ENCODE measurements around the gene SOWAHC. TPM values are rescaled to one million over a fixed set of nuclear protein-coding genes. Genes with fewer than 3 reads are reported as not detected.
"Not testable (repeated sequence)": the region's sequence is repeated elsewhere in the genome, so short reads cannot be mapped to it uniquely, and the experiment has no call there.

SOWAHC gene
- total RNA-seq, 2 donors from 2014 or later, result 8.8 to 11.2 TPM

DNA sequence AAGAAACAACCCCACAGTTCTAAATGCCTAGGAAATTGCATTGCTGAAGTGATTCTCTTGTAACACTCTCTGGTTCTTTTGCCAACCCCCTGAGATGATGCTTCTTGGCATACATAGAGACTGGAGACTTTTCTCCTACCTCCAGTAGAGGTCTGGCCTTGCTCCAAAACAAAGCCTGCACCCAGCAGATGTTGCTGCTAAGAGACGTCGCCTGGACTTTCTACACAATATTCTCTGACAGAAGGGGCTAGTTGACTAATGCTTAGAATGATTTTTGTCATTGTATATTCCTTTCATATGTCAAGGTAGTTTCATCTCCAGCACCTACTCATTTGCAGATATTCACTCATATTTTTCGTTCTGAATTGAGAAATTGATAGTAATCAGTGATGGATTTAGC, 24.6 kb downstream of the SOWAHC start:
- peaks cover 8% of the 10 kb centered on the region for H3K4me1 ChIP-seq
- no peaks in the 10 kb centered on the region for H3K27me3 ChIP-seq
- no peaks in the 10 kb centered on the region for H3K9me3 ChIP-seq
- intact Hi-C loops (cut with DNase I), result no loop called here
- ATAC-seq (no peak), DNase-seq (peak in 3 of 4 donors; percentile 16 to 45 (median 34))
- H3K36me3 ChIP-seq (replicated peaks in 1 of 2; ENCODE audit: insufficient read depth in 1 of 2, low read depth in 2 of 2), result no peaks in the 10 kb centered on the region
- H3K27ac ChIP-seq, result no peak overlapping the region
- TF ChIP-seq, protein P1, sequence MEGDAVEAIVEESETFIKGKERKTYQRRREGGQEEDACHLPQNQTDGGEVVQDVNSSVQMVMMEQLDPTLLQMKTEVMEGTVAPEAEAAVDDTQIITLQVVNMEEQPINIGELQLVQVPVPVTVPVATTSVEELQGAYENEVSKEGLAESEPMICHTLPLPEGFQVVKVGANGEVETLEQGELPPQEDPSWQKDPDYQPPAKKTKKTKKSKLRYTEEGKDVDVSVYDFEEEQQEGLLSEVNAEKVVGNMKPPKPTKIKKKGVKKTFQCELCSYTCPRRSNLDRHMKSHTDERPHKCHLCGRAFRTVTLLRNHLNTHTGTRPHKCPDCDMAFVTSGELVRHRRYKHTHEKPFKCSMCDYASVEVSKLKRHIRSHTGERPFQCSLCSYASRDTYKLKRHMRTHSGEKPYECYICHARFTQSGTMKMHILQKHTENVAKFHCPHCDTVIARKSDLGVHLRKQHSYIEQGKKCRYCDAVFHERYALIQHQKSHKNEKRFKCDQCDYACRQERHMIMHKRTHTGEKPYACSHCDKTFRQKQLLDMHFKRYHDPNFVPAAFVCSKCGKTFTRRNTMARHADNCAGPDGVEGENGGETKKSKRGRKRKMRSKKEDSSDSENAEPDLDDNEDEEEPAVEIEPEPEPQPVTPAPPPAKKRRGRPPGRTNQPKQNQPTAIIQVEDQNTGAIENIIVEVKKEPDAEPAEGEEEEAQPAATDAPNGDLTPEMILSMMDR (IDR thresholded peaks at IDR 0.05), result no peak
- no peak for TF ChIP-seq POLR2A (IDR thresholded peaks at IDR 0.05)
- 27 to 48% methylated on average over 3 of the region's 3 CpGs for WGBS, 2 donors
- no peak overlapping the region for H3K4me3 ChIP-seq

DNA sequence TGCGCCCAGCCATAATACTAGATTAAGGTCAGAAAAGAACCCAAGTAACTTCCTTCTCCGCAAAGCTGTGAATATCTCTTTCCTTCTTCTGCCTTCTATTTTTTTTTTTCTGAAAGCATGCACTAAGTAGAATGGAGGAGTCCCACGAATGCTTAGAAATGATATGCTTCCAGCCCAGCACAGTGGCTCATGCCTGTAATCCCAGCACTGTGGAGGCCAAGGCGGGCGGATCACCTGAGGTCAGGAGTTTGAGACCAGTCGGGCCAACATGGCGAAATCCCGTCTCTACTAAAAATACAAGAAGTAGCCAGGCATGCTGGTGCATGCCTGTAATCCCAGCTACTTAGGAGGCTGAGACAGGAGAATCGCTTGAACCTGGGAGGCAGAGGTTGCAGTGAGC, 25.8 kb downstream of the SOWAHC start:
- intact Hi-C loops (cut with DNase I); H3K27me3 ChIP-seq; H3K27ac ChIP-seq; H3K36me3 ChIP-seq (replicated peaks in 1 of 2; ENCODE audit: insufficient read depth in 1 of 2, low read depth in 2 of 2); ATAC-seq; H3K9me3 ChIP-seq; H3K4me3 ChIP-seq; DNase-seq: not testable (repeated sequence)
- 94 to 96% methylated on average over 9 of the region's 9 CpGs for WGBS, 2 donors
- peaks cover 20% of the 10 kb centered on the region for H3K4me1 ChIP-seq

DNA sequence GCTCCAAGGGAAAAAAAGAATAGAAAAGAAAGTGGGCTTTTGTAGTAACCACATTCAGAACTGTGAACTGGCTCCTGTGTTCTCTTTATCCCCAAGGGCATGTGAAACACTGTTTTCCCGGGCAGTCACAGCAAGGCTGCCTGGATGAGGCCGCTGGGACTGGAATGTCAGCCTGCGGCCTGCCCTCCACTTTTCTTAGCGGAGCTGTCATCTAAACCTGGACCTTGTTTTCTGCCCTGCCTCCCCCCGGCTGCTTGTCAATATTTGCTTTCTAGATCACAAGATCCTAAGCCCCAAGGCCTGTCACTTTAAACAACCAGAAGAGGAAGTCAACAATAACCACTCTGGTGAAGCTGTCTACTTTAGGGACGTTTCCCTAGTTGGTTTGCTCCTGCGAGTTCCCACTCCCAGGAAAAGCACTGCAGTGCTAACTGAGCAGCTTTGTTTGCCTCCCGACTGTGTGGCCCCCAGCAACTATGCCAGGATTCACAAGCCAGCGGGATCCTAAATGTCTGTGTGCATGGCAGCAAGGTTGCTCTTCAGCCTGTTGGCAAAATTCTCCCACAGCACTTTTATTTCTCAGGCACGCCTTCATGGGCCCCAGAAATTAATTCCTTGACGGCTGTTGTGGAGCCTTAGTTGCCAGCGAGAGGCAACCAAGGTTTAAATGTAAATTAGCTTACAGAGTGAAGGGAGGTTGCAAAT, 30.6 kb downstream of the SOWAHC start:
- Histone ChIP-seq H3K4me1 (peaks cover 29% of the 10 kb centered on the region), H3K27ac (peak overlapping the region; percentile 69 to 76 (median 74)), H3K4me3 (no peak overlapping the region), H3K27me3 (no peaks in the 10 kb centered on the region), H3K9me3 (no peaks in the 10 kb centered on the region), H3K36me3 (replicated peaks in 1 of 2; ENCODE audit: insufficient read depth in 1 of 2, low read depth in 2 of 2) (no peaks in the 10 kb centered on the region)
- intact Hi-C loops (cut with DNase I), result no loop called here
- WGBS, 2 donors, result 9 to 16% methylated on average over 11 to 12 of the region's 12 CpGs
- TF ChIP-seq, protein P1 (IDR thresholded peaks at IDR 0.05), result no peak
- TF ChIP-seq POLR2A (IDR thresholded peaks at IDR 0.05), result peak in 1 of 3 donors; percentile 45
- DNase-seq, result peak; percentile 77 to 89 (median 88)
- peak; percentile 93 for ATAC-seq

DNA sequence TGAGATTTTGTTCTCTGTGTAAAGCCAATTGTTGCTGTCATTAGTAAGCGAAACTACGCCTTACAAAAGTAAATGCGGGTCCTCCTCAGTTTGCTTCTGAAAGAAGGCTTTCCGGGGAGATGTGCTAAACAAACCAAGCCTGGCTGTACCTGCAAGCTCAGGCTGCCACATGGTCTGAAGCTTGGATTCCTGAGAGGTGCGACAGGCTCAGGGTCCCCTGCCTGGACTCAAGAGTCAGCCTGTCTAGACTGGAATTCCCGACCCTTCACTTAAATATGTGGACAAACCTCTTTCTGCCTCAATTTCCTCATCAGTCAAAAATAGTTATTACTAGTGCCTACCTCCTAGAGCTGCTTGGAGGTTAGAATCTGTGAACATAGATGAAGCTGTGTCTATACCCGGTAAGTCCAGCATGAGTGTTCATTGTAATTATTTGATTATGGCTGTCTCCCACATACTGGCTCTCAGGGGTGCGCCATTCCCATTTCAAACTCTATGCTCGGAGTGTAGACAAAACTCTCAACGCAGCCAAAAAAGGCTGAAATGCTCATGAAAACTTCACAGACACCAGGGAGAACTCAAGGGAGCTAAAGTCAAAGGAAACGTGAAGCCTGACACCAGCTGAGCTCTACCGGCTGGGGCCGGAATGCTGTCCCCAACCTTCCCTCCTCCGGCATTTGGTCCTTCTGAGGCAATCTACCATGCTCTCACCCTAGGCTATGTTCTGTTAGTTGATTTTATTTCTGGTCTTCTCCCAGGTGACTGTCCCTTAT, 31.4 kb downstream of the SOWAHC start:
- WGBS, 2 donors, result 89 to 94% methylated on average over 13 to 14 of the region's 14 CpGs
- no peaks in the 10 kb centered on the region for H3K27me3 ChIP-seq
- peak overlapping the region; percentile 69 to 76 (median 74) for H3K27ac ChIP-seq
- H3K4me1 ChIP-seq, result peaks cover 29% of the 10 kb centered on the region
- no peak overlapping the region for H3K4me3 ChIP-seq
- intact Hi-C loops (cut with DNase I), result no loop called here
- ATAC-seq (no peak), DNase-seq (no peak)
- no peaks in the 10 kb centered on the region for H3K9me3 ChIP-seq
- TF ChIP-seq, protein P1 (IDR thresholded peaks at IDR 0.05), result no peak
- TF ChIP-seq POLR2A (IDR thresholded peaks at IDR 0.05), result no peak
- no peaks in the 10 kb centered on the region for H3K36me3 ChIP-seq (replicated peaks in 1 of 2; ENCODE audit: insufficient read depth in 1 of 2, low read depth in 2 of 2)

DNA sequence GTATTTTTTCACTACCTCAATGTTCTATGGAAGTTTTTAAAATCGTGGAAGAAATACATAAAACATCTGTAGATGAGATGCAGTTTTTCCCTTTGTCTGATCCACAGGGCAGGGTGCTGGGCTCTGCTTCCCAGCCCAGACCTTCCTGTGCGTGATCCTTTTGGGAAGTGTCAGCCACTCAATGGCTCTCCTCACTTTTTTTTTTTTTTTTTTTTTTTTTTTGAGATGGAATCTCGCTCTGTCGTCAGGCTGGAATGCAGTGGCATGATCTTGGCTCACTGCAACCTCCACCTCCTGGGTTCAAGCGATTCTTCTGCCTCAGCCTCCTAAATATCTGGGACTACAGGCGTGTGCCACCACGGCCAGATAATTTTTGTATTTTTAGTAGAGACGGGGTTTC, 32.8 kb downstream of the SOWAHC start:
- no peaks in the 10 kb centered on the region for H3K9me3 ChIP-seq
- no peaks in the 10 kb centered on the region for H3K27me3 ChIP-seq
- no peak for TF ChIP-seq POLR2A (IDR thresholded peaks at IDR 0.05)
- TF ChIP-seq, protein P1 (IDR thresholded peaks at IDR 0.05), result no peak
- H3K4me1 ChIP-seq, result peaks cover 29% of the 10 kb centered on the region
- 90 to 92% methylated on average over 8 of the region's 8 CpGs for WGBS, 2 donors
- no peak overlapping the region for H3K27ac ChIP-seq
- no peaks in the 10 kb centered on the region for H3K36me3 ChIP-seq (replicated peaks in 1 of 2; ENCODE audit: insufficient read depth in 1 of 2, low read depth in 2 of 2)
- no peak for DNase-seq
- no peak overlapping the region for H3K4me3 ChIP-seq
- no peak for ATAC-seq
- intact Hi-C loops (cut with DNase I), result no loop called here

Data from body of pancreas (tissue), 4 donors.